Panc1 (cell line): Measurements from ENCODE around the gene ARL15.

Experiments used
- POLR2AphosphoS5 ChIP-seq: IDR thresholded peaks from 2 replicates; pipeline ENCODE4 v1.6.1; 2012; ENCODE audit warnings: mild to moderate bottlenecking, low read depth, low read length, moderate library complexity
- SIN3A ChIP-seq: IDR thresholded peaks from 2 replicates; pipeline ENCODE4 v1.6.1; 2012; ENCODE audit warnings: low read depth, mild to moderate bottlenecking, low read length, moderate library complexity, borderline replicate concordance; ENCODE audit not compliant: insufficient read depth
- TF ChIP-seq, protein P1 (sequence below): fragments of 450-650 bp; IDR thresholded peaks from 2 replicates; pipeline ENCODE4 v1.5.1; 2017; ENCODE audit warnings: mild to moderate bottlenecking

DNA sequence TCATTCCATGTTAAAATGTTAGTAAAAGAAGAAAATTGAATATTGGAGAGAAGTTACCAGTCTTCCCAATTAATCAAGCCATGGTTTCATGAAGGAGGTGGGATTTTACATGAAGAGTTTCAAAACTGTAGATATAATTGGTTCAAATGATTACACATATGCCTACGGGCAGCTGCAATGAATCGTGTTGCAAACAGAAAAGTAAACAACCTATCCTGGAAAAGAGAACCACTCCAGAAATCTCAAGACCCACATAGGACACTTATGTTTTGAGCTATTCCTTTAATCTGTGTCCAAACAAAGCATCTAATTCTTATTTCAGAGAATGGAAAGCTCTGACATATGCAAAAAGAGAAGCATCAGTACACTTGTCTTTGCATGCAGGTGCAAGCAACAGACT, 409.7 kb downstream of the ARL15 start:
- TF ChIP-seq, protein P1, sequence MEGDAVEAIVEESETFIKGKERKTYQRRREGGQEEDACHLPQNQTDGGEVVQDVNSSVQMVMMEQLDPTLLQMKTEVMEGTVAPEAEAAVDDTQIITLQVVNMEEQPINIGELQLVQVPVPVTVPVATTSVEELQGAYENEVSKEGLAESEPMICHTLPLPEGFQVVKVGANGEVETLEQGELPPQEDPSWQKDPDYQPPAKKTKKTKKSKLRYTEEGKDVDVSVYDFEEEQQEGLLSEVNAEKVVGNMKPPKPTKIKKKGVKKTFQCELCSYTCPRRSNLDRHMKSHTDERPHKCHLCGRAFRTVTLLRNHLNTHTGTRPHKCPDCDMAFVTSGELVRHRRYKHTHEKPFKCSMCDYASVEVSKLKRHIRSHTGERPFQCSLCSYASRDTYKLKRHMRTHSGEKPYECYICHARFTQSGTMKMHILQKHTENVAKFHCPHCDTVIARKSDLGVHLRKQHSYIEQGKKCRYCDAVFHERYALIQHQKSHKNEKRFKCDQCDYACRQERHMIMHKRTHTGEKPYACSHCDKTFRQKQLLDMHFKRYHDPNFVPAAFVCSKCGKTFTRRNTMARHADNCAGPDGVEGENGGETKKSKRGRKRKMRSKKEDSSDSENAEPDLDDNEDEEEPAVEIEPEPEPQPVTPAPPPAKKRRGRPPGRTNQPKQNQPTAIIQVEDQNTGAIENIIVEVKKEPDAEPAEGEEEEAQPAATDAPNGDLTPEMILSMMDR, result no peak
- TF ChIP-seq POLR2AphosphoS5 (no peak), SIN3A (no peak)
